Neuron (in vitro differentiated cells): ENCODE results near the gene FKBP7.
"Not testable (repeated sequence)": the region's sequence is repeated elsewhere in the genome, so short reads cannot be mapped to it uniquely, and the experiment has no call there.

ENCODE experiments used
- H2AFZ ChIP-seq: one replicate; pipeline ENCODE4 v1.6.1; 2013; ENCODE audit warnings: low read depth, mild to moderate bottlenecking, inconsistent platforms, low read length, moderate library complexity
- H3K27me3 ChIP-seq: one replicate; pipeline ENCODE4 v1.6.1; 2013; ENCODE audit warnings: low read length; ENCODE audit not compliant: insufficient read depth
- H3K36me3 ChIP-seq: one replicate; pipeline ENCODE4 v1.6.1; 2013; ENCODE audit warnings: low read length; ENCODE audit not compliant: insufficient read depth
- H3K4me1 ChIP-seq: one replicate; pipeline ENCODE4 v1.6.1; 2013; ENCODE audit warnings: low read length; ENCODE audit not compliant: insufficient read depth
- H3K4me3 ChIP-seq: 2 replicates; pipeline ENCODE4 v1.5.1; 2013; ENCODE audit warnings: mild to moderate bottlenecking, low read length, moderate library complexity
- H3K9me3 ChIP-seq: one replicate; pipeline ENCODE4 v1.6.1; 2013; ENCODE audit warnings: low read length

The FKBP7 gene

DNA sequence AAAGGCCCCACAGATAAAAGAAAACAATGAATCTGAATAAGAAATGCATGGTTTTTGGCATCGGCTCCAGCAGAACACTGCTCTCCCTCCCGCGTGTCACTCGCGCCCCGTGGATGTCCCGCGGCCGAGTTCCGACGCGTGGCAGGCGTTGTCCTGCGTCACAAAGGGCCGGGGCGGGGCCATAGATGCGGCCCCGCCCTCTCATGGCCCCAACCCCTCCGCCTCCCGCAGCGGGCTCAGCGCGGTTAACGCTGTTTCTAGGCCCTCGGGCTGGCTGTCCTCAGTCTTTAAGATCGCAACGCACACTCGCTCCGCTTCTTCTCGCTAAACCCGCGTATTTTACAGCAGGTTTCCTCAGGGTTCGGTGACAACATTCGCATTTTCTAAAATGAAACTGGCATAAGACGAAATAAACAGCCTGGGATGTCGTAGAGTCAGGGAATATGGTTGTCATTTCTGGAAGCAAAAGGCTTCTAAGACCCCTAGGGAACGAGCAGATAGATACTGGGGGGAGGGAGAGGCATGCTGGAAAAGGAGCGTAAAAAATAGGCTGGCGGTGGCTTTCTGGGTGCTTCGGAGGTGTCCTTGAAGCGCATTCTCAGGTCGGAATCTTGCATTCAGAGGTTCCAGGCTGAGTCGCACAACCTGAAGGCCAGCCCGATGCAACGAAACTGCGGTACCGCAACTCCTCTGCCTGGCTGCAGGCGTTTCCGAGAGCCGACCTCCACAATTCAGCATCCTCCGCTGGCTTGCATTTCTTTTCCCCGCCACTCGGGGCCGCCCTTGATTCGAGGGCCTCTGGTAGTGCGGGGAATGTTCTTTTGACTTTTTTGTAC is at the start of gene FKBP7:
Gene FKBP7, minus strand, starts transcription at position 162 of the 836 bp plus-strand sequence. Its CDS starts 101 bp downstream, at position 61.
- H3K4me3 ChIP-seq, result peak within 1 kb of the TSS; percentile 74
- H3K9me3 ChIP-seq, result no peaks in the 10 kb centered on the region
- H3K36me3 ChIP-seq, result no peaks in the 10 kb centered on the region
- no peaks in the 10 kb centered on the region for H3K27me3 ChIP-seq
- peak within 1 kb of the TSS; percentile 59 for H2AFZ ChIP-seq
- H3K4me1 ChIP-seq, result peaks cover 18% of the 10 kb centered on the region

DNA sequence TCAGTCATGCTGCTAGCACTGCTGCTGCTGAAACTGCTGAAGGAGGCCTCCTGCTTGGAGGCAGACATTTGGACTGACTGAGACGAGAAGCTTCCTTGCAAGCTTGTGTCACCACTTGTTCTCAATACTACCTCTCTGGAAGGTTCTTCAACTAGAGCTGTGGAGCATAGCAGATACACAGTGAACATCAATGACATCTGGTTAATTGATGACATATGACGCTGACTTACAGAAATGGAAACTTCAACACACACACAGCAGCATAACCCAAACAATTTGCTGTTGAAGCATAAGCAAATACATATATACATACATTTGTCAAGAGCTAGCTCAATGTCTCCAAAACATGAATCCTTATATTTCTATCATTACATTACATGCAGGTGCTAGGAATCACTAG is 49.2 kb upstream of the FKBP7 start:
- H3K9me3 ChIP-seq, result peaks cover 3% of the 10 kb centered on the region
- no peaks in the 10 kb centered on the region for H3K4me1 ChIP-seq
- peaks cover 17% of the 10 kb centered on the region for H3K36me3 ChIP-seq
- no peak overlapping the region for H3K4me3 ChIP-seq
- H3K27me3 ChIP-seq, result no peaks in the 10 kb centered on the region
- no peak overlapping the region for H2AFZ ChIP-seq

- H2AFZ ChIP-seq, result no peak overlapping the region
- no peaks in the 10 kb centered on the region for H3K9me3 ChIP-seq
- H3K4me3 ChIP-seq, result no peak overlapping the region
- no peaks in the 10 kb centered on the region for H3K4me1 ChIP-seq
- no peaks in the 10 kb centered on the region for H3K27me3 ChIP-seq
- H3K36me3 ChIP-seq, result peaks cover 5% of the 10 kb centered on the region
Observed at GRCh38 chr2:178526256-178526655, 47.9 kb upstream of the FKBP7 start.

- not testable (repeated sequence) for H2AFZ ChIP-seq, H3K9me3 ChIP-seq, H3K36me3 ChIP-seq, H3K4me3 ChIP-seq, H3K4me1 ChIP-seq, H3K27me3 ChIP-seq
Observed at GRCh38 chr2:178525460-178525859, 47.1 kb upstream of the FKBP7 start.

DNA sequence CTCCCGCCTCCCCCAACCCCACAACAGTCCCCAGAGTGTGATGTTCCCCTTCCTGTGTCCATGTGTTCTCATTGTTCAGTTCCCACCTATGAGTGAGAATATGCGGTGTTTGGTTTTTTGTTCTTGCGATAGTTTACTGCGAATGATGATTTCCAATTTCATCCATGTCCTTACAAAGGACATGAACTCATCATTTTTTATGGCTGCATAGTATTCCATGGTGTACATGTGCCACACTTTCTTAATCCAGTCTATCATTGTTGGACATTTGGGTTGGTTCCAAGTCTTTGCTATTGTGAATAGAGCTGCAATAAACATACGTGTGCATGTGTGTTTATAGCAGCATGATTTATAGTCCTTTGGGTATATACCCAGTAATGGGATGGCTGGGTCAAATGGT is 46.6 kb upstream of the FKBP7 start:
- H3K4me1 ChIP-seq, H2AFZ ChIP-seq, H3K4me3 ChIP-seq, H3K27me3 ChIP-seq, H3K36me3 ChIP-seq, H3K9me3 ChIP-seq: not testable (repeated sequence)

GRCh38 chr2:178523596-178524134 is 45.3 kb upstream of the FKBP7 start:
- no peaks in the 10 kb centered on the region for H3K4me1 ChIP-seq
- peak overlapping the region; percentile 82 for H3K4me3 ChIP-seq
- peaks cover under 1% of the 10 kb centered on the region for H3K36me3 ChIP-seq
- peak overlapping the region; percentile 7 for H2AFZ ChIP-seq
- no peaks in the 10 kb centered on the region for H3K27me3 ChIP-seq
- H3K9me3 ChIP-seq, result no peaks in the 10 kb centered on the region

DNA sequence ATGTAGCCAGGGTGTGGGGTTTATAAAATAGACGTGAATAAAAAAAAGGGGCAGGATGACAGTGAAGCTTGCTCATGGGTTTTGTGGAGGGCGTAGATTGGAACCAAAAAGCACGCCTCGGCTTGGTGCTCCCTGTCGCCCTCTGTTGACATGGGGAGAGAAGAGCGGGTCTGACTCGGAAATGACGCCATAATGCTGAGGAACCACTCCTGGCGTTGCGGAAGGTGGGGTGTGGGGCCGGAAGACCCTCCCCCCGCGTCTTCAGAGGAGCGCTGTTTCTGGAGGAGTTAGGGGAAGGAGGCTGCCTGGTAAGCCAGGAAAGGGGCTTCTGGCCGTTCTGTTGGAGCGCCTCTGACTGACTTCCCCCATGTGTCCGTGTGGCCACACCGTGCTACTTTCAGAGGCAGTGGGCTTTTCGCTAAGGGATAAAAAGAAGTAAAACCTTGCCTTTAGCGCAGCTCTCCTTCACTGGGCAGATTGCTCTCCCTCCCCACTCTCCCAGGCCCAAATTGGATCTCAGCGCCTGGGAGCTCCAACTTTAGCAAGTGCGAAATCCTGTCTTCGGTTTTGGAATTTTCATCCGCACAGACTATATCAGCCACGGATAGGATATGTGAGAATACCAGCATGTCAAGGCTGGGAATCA is 44.7 kb upstream of the FKBP7 start:
- H3K27me3 ChIP-seq, result no peaks in the 10 kb centered on the region
- no peaks in the 10 kb centered on the region for H3K9me3 ChIP-seq
- H3K36me3 ChIP-seq, result peaks cover 7% of the 10 kb centered on the region
- H3K4me3 ChIP-seq, result peak overlapping the region; percentile 82
- peak overlapping the region; percentile 92 for H2AFZ ChIP-seq
- no peaks in the 10 kb centered on the region for H3K4me1 ChIP-seq

DNA sequence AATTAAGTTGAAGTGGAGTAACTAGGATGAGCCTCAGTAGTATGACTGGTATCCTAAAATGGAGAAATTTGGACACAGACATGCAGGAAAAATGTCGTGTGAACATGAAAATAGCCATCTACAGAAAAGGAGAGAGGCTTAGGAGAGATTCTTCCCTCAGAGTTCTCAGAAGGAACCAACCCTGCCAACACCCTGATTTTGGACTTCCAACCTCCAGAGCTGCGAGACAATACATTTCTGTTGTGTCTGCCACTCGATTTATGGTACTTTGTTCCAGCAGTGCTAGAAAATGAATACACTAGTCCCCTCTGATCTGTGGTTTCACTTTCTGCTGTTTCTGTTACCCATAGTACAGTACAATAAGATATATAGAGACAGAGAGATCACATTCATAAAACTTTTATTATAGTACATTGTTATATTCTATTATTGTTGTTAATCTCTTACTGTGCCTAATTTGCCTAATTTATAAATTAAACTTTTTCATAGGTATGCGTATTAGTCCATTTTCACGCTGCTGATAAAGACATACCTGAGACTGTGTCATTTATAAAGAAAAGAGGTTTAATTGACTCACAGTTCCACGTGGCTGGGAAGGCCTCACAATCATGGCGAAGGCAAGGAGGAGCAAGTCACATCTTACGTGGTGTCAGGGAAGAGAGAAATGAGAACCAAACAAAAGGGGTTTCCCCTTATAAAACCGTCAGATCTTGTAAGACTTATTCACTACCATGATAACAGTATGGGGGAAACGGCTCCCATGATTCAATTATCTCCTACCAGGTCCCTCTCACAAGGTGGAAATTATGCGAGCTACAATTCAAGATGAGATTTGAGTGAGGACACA is 43.1 kb upstream of the FKBP7 start:
- no peaks in the 10 kb centered on the region for H3K27me3 ChIP-seq
- H3K36me3 ChIP-seq, result peaks cover 8% of the 10 kb centered on the region
- no peaks in the 10 kb centered on the region for H3K4me1 ChIP-seq
- no peak overlapping the region for H2AFZ ChIP-seq
- no peaks in the 10 kb centered on the region for H3K9me3 ChIP-seq
- H3K4me3 ChIP-seq, result no peak overlapping the region

DNA sequence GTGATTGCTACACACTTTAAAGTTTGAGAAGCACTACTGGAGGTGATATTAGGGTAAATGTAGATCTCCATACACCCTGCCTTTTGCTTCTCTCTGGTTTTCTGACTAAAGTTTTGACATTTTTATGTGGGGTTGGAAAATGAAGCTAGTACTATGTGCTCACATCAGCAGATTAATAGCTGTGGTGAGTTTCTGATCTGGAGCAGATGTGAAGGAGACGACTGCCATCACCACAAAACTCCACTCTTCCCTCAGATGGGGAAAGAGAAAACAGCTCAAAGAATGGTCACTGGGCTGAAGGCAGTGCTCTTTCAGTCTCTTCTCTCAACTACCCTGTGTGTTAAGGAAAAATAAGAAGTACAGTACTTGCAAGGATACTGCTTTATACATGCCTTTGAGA is 39.1 kb upstream of the FKBP7 start:
- Histone ChIP-seq H3K36me3 (peaks cover 8% of the 10 kb centered on the region), H3K4me1 (peaks cover 4% of the 10 kb centered on the region), H3K4me3 (no peak overlapping the region), H3K9me3 (no peaks in the 10 kb centered on the region), H3K27me3 (no peaks in the 10 kb centered on the region), H2AFZ (no peak overlapping the region)

DNA sequence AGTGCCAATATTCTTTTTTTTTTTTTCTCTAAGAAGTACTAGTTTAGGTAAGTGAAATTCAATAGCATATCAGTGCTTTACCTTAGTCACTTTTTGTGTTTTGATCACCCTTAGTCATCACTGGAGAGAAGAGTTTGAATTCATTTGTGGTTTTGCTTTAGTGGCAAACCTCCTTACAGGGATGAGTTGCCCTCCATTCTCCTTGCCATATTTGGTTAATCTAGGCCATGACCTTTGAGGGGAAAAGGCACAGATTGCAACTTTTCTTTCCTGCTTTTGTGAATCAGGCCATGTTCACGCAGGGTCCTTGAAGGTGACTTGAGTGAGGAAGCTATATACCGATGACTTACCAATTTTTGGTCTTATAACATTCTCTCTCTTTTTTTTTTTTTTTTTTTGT is 36.3 kb upstream of the FKBP7 start:
- no peak overlapping the region for H3K4me3 ChIP-seq
- peaks cover 8% of the 10 kb centered on the region for H3K36me3 ChIP-seq

DNA sequence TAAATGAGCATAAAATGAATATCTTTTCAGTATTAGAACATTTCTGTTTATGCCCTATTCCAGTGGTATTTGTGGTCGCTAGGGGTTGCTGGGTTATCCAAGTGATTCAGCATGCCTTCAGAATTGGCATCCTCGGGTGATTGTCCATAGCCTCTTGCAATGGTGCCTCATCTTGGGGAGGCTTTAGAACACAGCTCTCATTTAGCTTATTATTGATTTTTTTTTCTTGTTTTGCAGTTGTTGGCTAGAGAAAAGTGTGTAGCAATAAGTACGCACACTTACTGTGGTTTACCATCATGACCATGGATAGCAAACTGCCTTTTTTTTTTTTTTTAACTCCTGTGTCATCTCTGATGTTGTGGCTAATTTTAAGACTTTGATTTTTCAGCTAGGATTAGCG is 35.5 kb upstream of the FKBP7 start:
- no peaks in the 10 kb centered on the region for H3K27me3 ChIP-seq
- no peaks in the 10 kb centered on the region for H3K9me3 ChIP-seq
- no peak overlapping the region for H3K4me3 ChIP-seq
- H2AFZ ChIP-seq, result no peak overlapping the region
- peaks cover 12% of the 10 kb centered on the region for H3K36me3 ChIP-seq
- H3K4me1 ChIP-seq, result peaks cover 13% of the 10 kb centered on the region

More for the DNA sequence above, 36.3 kb upstream of the FKBP7 start:
- no peaks in the 10 kb centered on the region for H3K27me3 ChIP-seq
- peaks cover 13% of the 10 kb centered on the region for H3K4me1 ChIP-seq
- H2AFZ ChIP-seq, result no peak overlapping the region
- H3K9me3 ChIP-seq, result no peaks in the 10 kb centered on the region

GRCh38 chr2:178512484-178512883 is 34.1 kb upstream of the FKBP7 start:
- Histone ChIP-seq H3K36me3 (peaks cover 4% of the 10 kb centered on the region), H3K4me3 (no peak overlapping the region), H2AFZ (no peak overlapping the region), H3K9me3 (no peaks in the 10 kb centered on the region), H3K4me1 (peaks cover 13% of the 10 kb centered on the region), H3K27me3 (no peaks in the 10 kb centered on the region)

- no peak overlapping the region for H2AFZ ChIP-seq
- H3K9me3 ChIP-seq, result no peaks in the 10 kb centered on the region
- H3K27me3 ChIP-seq, result no peaks in the 10 kb centered on the region
- peaks cover 12% of the 10 kb centered on the region for H3K36me3 ChIP-seq
- H3K4me3 ChIP-seq, result no peak overlapping the region
- H3K4me1 ChIP-seq, result peaks cover 13% of the 10 kb centered on the region
Observed at GRCh38 chr2:178510384-178510783, 32.0 kb upstream of the FKBP7 start.
